K562 (cell line): ENCODE results near the gene EPO. TPM values are rescaled to one million over a fixed set of nuclear protein-coding genes. Genes with fewer than 3 reads are reported as not detected.
A peak's percentile ranks its signal among the peaks of the same experiment; 100 is the strongest.

ENCODE experiments used
- ATAC-seq: fragments of 200-7000 bp; cut with Tn5 transposase; 3 replicates; pipeline ENCODE4 v1.9.1; 2020; ENCODE audit warnings: moderate library complexity
- BruUV-seq: library from RNA; stranded (reverse); fragments of 400-500 nt; replicated peaks from 2 replicates; lab custom pipeline; 2021; lab: Mats Ljungman, UMichigan
- CTCF ChIA-PET: fragments of 300-600 bp; formaldehyde crosslinking; extraction: SDS; loops from one replicate; lab custom pipeline; 2021; ENCODE audit warnings: low intra/inter-chr PET ratio; lab: Yijun Ruan, JAX
- POLR2A ChIA-PET: fragments of 300-600, 350-650 bp; sonication (Branson Sonifier 250); formaldehyde crosslinking; extraction: SDS; loops from one replicate; lab custom pipeline; 2021; ENCODE audit warnings: antibody characterized with exemption, inconsistent platforms; lab: Yijun Ruan, JAX
- DNase-seq, 4 experiments: peaks; one replicate each; pipeline versions ENCODE4 v3.0.0 to v3.0.0-alpha.2; 2011 to 2018; ENCODE audit warnings: low spot score in 3 of 4, mixed read lengths in 3 of 4; ENCODE audit errors: extremely low read depth in 1 of 4
- FAIRE-seq: peaks from 2 replicates; lab custom pipeline; 2011; peaks lifted over from hg19 to GRCh38; lab: Jason Lieb, UNC
- H2AFZ ChIP-seq: 2 replicates; pipeline ENCODE4 v1.6.0; 2011; ENCODE audit warnings: low read depth, low read length, control low read depth, inconsistent platforms
- H3K27ac ChIP-seq: fragments of 200-600 bp; 3 replicates; pipeline ENCODE4 v1.8.0; 2011; ENCODE audit warnings: low read depth, mild to moderate bottlenecking, control low read depth, inconsistent platforms, low read length, moderate library complexity, mixed read lengths; ENCODE audit errors: extremely low read depth
- H3K27me3 ChIP-seq, 2 experiments: fragments of 300-600 bp in 1 of 2; 2 replicates in 1 of 2; 3 replicates in 1 of 2; pipeline versions ENCODE4 v1.6.0 to v1.8.0; 2011; ENCODE audit warnings: inconsistent platforms in 2 of 2, low read length in 2 of 2, mild to moderate bottlenecking in 1 of 2, mixed read lengths in 1 of 2, moderate library complexity in 1 of 2; ENCODE audit not compliant: control insufficient read depth in 2 of 2, insufficient read depth in 2 of 2
- H3K36me3 ChIP-seq: fragments of 300-600 bp; 3 replicates; pipeline ENCODE4 v1.8.0; 2011; ENCODE audit warnings: mild to moderate bottlenecking, low read length, inconsistent platforms; ENCODE audit not compliant: control insufficient read depth, insufficient read depth
- H3K4me1 ChIP-seq, 2 experiments: fragments of 200-600 bp in 1 of 2; replicated peaks in 1 of 2; 2 replicates in 1 of 2; 3 replicates in 1 of 2; pipeline versions ENCODE4 v1.5.1 to v1.8.0; 2011; ENCODE audit warnings: inconsistent platforms in 2 of 2, low read length in 2 of 2, mild to moderate bottlenecking in 1 of 2, mixed read lengths in 1 of 2, moderate library complexity in 1 of 2; ENCODE audit not compliant: control insufficient read depth in 2 of 2, insufficient read depth in 2 of 2
- H3K4me2 ChIP-seq: 2 replicates; pipeline ENCODE4 v1.6.1; 2011; ENCODE audit warnings: low read length, control low read depth, inconsistent platforms, mixed read lengths; ENCODE audit not compliant: insufficient read depth
- H3K4me3 ChIP-seq: fragments of 200-600 bp; sonication (generic), shearing (Covaris generic); 2 replicates; pipeline ENCODE4 v1.5.1; 2016; ENCODE audit warnings: control low read depth, inconsistent platforms
- H3K79me2 ChIP-seq: fragments of 200-600 bp; 3 replicates; pipeline ENCODE4 v1.8.0; 2011; ENCODE audit warnings: low read length, inconsistent platforms; ENCODE audit not compliant: control insufficient read depth, insufficient read depth
- H3K9ac ChIP-seq, 2 experiments: 2 replicates each; pipeline versions ENCODE4 v1.6.0 to v1.6.1; 2011; ENCODE audit warnings: low read depth in 2 of 2, low read length in 2 of 2, control low read depth in 1 of 2, inconsistent platforms in 1 of 2, mild to moderate bottlenecking in 1 of 2, mixed read lengths in 1 of 2; ENCODE audit not compliant: insufficient read depth in 1 of 2
- H3K9me1 ChIP-seq: one replicate; pipeline ENCODE4 v1.6.0; 2011; ENCODE audit warnings: inconsistent platforms, mild to moderate bottlenecking, low read length, moderate library complexity; ENCODE audit not compliant: control insufficient read depth, insufficient read depth
- H3K9me3 ChIP-seq: replicated peaks from 2 replicates; pipeline ENCODE4 v1.5.1; 2011; ENCODE audit warnings: low read depth, low read length, inconsistent platforms; ENCODE audit not compliant: control insufficient read depth, insufficient read depth
- H4K20me1 ChIP-seq: replicated peaks from 2 replicates; pipeline ENCODE4 v1.6.1; 2011; ENCODE audit warnings: low read length, inconsistent platforms, mixed read lengths; ENCODE audit not compliant: control insufficient read depth, insufficient read depth
- ADNP ChIP-seq: fragments of 200-800 bp; sonication (Bioruptor generic); IDR thresholded peaks from 2 replicates; pipeline ENCODE4 v1.6.1; 2016; ENCODE audit warnings: missing genetic modification characterization, missing compliant biosample characterization
- BCOR ChIP-seq: fragments of 450-650 bp; IDR thresholded peaks from 2 replicates; pipeline ENCODE4 v1.6.1; 2016
- E4F1 ChIP-seq: fragments of 250-450 bp; sonication (Bioruptor Pico); IDR thresholded peaks from 2 replicates; pipeline ENCODE4 v1.5.0; 2021; ENCODE audit warnings: mild to moderate bottlenecking, borderline replicate concordance
- KDM1A ChIP-seq, 2 experiments: fragments of 450-650 bp; IDR thresholded peaks; 2 replicates each; pipeline ENCODE4 v1.6.1; 2016; ENCODE audit warnings: mild to moderate bottlenecking in 2 of 2
- RBM25 ChIP-seq: fragments of 200-400 bp; formaldehyde crosslinking; IDR thresholded peaks from 2 replicates; pipeline ENCODE4 v1.6.1; 2018; ENCODE audit warnings: low read length, low read depth, moderate library complexity; ENCODE audit not compliant: severe bottlenecking
- TFAP4 ChIP-seq: sonication (generic); formaldehyde crosslinking; IDR thresholded peaks from 2 replicates; pipeline ENCODE4 v1.8.0; 2022; ENCODE audit warnings: missing genetic modification reagents, mild to moderate bottlenecking, moderate library complexity, borderline replicate concordance
- ZBTB1 ChIP-seq: sonication (generic); formaldehyde crosslinking; IDR thresholded peaks from 2 replicates; pipeline ENCODE4 v1.8.1; 2023; ENCODE audit warnings: missing genetic modification reagents, low read depth, mild to moderate bottlenecking, borderline replicate concordance
- ZBTB9 ChIP-seq: fragments of 450-650 bp; formaldehyde crosslinking; IDR thresholded peaks from 2 replicates; pipeline ENCODE4 v1.4.0; 2020; ENCODE audit warnings: mild to moderate bottlenecking, moderate library complexity
- ZNF384 ChIP-seq: IDR thresholded peaks from 2 replicates; pipeline ENCODE4 v1.6.1; 2012; ENCODE audit warnings: low read depth, low read length, improper control_type of control experiment
- WGBS: fragments of 100-300 bp; shearing (Covaris generic); methylation state at CpG from one replicate; pipeline ENCODE4 v1.1.6; 2016; ENCODE audit warnings: low coverage, mixed read lengths; ENCODE audit not compliant: insufficient coverage; ENCODE audit errors: missing lambda C conversion rate; 5-methylcytosine and 5-hydroxymethylcytosine counted together
- in situ Hi-C: fragments of 300-500 bp; cut with MboI; formaldehyde crosslinking; loops from 4 replicates; pipeline ENCODE4 v1.15.0; 2018; ENCODE audit warnings: inconsistent platforms, mixed read lengths
- intact Hi-C: fragments of 100-400 bp; cut with micrococcal nuclease; formaldehyde crosslinking; loops from 2 replicates; pipeline ENCODE4 v1.14.2; 2022
- polyA plus RNA-seq, 8 experiments: library from polyadenylated mRNA; depleted of rRNA in 4 of 8; stranded (reverse) in 5 of 8; unstranded in 3 of 8; fragments of >200 nt; fragmentation: Nextera tagmentation in 2 of 8; fragmentation: Illumina TruSeq in 1 of 8; extraction: Ambion mirVana in 2 of 8; extraction: Trizol in 1 of 8; gene quantifications; 2 replicates each; pipeline versions ENCODE4 v1.2.1 to v1.2.3, GENCODE V29; 2011 to 2014; ENCODE audit warnings: inconsistent platforms in 1 of 8, missing spikeins in 1 of 8
- total RNA-seq, 7 experiments: library from RNA; depleted of rRNA in 6 of 7; stranded (reverse); fragments of >200 nt in 6 of 7; fragmentation: Illumina TruSeq in 2 of 7; extraction: Trizol in 2 of 7; gene quantifications; 2 replicates each; pipeline versions ENCODE4 v1.2.1 to v1.2.3, GENCODE V29; 2011 to 2021; ENCODE audit warnings: low replicate concordance in 1 of 7

EPO gene
- total and polyA plus RNA-seq, 9 of the 15 experiments (the other 6 are each of a cell fraction or from before 2014, with no cell fraction given): 0.06 to 0.41 (median 0.07) TPM; not detected in 6

- ChIA-PET POLR2A (interaction anchor here (0.5 to 0.7 kb wide), 3 partner anchors 80 to 117 kb away, joined by 3 to 5 read pairs (median 3); partner anchors contain the start of gene PCOLCE), CTCF (no interaction called here)
- TF ChIP-seq ZBTB1 (no peak), KDM1A (IDR thresholded peaks at IDR 0.05) (0 out of 4 replicates have a peak, but pooled peaks of 1 of the 2 experiments have one; percentile 8), BCOR (peak; percentile 75), ZBTB9 (CRISPR knock-in tag) (no peak), TFAP4 (CRISPR knock-in tag) (0 out of 2 replicates have a peak, but pooled peaks have one; percentile 8), ZNF384 (peak; percentile 22; the same call in 1 of the 2 replicates), RBM25 (peak; percentile 63), ADNP (tag) (peak; percentile 61; the same call in 1 of the 2 replicates), E4F1 (CRISPR knock-in tag) (no peak)
- no peak for DNase-seq
- H3K9me1 ChIP-seq: no peaks in the 10 kb centered on the region
- in situ Hi-C loops (no loop called here), intact Hi-C loops (loop anchor here (10.0 kb wide), 1 partner anchor 315 kb away; no protein-coding TSS in a partner anchor)
- ATAC-seq: no peak
- no TSS peak for BruUV-seq
- H3K27ac ChIP-seq: no peak overlapping the region
- peaks cover 6 to 26% of the 10 kb centered on the region in 2 experiments; a peak in 3 of 5 replicates for H3K4me1 ChIP-seq
- no peaks in the 10 kb centered on the region for H4K20me1 ChIP-seq
- no peak overlapping the region for H3K4me2 ChIP-seq
- peaks cover 10 to 25% of the 10 kb centered on the region in 2 experiments for H3K27me3 ChIP-seq
- no peak overlapping the region for H3K4me3 ChIP-seq
- no peaks in the 10 kb centered on the region for H3K79me2 ChIP-seq
- FAIRE-seq: no peak
- H3K9me3 ChIP-seq: peaks cover 4% of the 10 kb centered on the region; the same call in 1 of the 2 replicates
- H2AFZ ChIP-seq: no peak overlapping the region
- H3K36me3 ChIP-seq: no peaks in the 10 kb centered on the region
- 14% methylated on average over 8 of the region's 8 CpGs for WGBS
- no peak overlapping the region for H3K9ac ChIP-seq
Observed at GRCh38 chr7:100719523-100720278, 567 bp upstream of the EPO start.
